Liver (tissue), 9 donors: ENCODE results near the gene INTS6. TPM values are rescaled to one million over a fixed set of nuclear protein-coding genes. Genes with fewer than 3 reads are reported as not detected.

ENCODE experiments used
- DNase-seq: peaks from one replicate; pipeline ENCODE4 v3.0.0-alpha.2; 2017; ENCODE audit warnings: low spot score
- H3K27ac ChIP-seq, 2 donors: one replicate each; pipeline ENCODE4 v1.7.0; 2013; ENCODE audit warnings: inconsistent platforms in 2 of 2, low read length in 2 of 2, control low read depth in 1 of 2, low read depth in 1 of 2, mild to moderate bottlenecking in 1 of 2
- H3K27me3 ChIP-seq, 4 donors: one replicate each; pipeline versions ENCODE4 v1.6.1 to v1.7.0; 2013; ENCODE audit warnings: low read length in 3 of 4, inconsistent platforms in 1 of 4, mild to moderate bottlenecking in 1 of 4, moderate library complexity in 1 of 4; ENCODE audit not compliant: control insufficient read depth in 4 of 4, insufficient read depth in 4 of 4
- H3K36me3 ChIP-seq, 4 donors: one replicate each; pipeline versions ENCODE4 v1.6.1 to v1.7.0; 2013; ENCODE audit warnings: low read length in 3 of 4, mild to moderate bottlenecking in 3 of 4, low read depth in 1 of 4, moderate library complexity in 1 of 4; ENCODE audit not compliant: control insufficient read depth in 4 of 4, insufficient read depth in 3 of 4
- H3K4me1 ChIP-seq, 4 donors: one replicate each; pipeline versions ENCODE4 v1.6.1 to v1.7.0; 2013; ENCODE audit warnings: low read length in 3 of 4, mild to moderate bottlenecking in 3 of 4, moderate library complexity in 1 of 4; ENCODE audit not compliant: control insufficient read depth in 4 of 4, insufficient read depth in 4 of 4
- H3K4me3 ChIP-seq, 3 donors: one replicate each; pipeline versions ENCODE4 v1.6.1 to v1.7.0; 2013; ENCODE audit warnings: low read length in 3 of 3, control low read depth in 1 of 3, low read depth in 1 of 3, mild to moderate bottlenecking in 1 of 3
- H3K9ac ChIP-seq, 2 donors: one replicate each; pipeline ENCODE4 v1.7.0; 2013; ENCODE audit warnings: low read length in 2 of 2, mild to moderate bottlenecking in 2 of 2, moderate library complexity in 2 of 2, control low read depth in 1 of 2, low read depth in 1 of 2
- H3K9me3 ChIP-seq, 4 donors: one replicate each; pipeline versions ENCODE4 v1.6.1 to v1.7.0; 2013; ENCODE audit warnings: low read length in 3 of 4; ENCODE audit not compliant: control insufficient read depth in 4 of 4
- EGR1 ChIP-seq, 2 donors: IDR thresholded peaks; 2 replicates each; pipeline ENCODE4 v1.6.1; 2016 to 2018; ENCODE audit warnings: antibody characterized with exemption in 2 of 2, low read depth in 2 of 2
- FOXA1 ChIP-seq: IDR thresholded peaks from 2 replicates; pipeline ENCODE4 v1.6.1; 2016; ENCODE audit warnings: antibody characterized with exemption
- FOXA2 ChIP-seq: IDR thresholded peaks from 2 replicates; pipeline ENCODE4 v1.6.1; 2016; ENCODE audit warnings: antibody characterized with exemption
- GABPA ChIP-seq, 2 donors: IDR thresholded peaks in 1 of 2; conservative IDR thresholded peaks in 1 of 2; 2 replicates each; pipeline ENCODE4 v1.6.1; 2016; ENCODE audit warnings: antibody characterized with exemption in 2 of 2, mild to moderate bottlenecking in 1 of 2, moderate library complexity in 1 of 2
- HNF4A ChIP-seq, 2 donors: conservative IDR thresholded peaks; 2 replicates each; pipeline ENCODE4 v1.6.1; 2016; ENCODE audit warnings: antibody characterized with exemption in 2 of 2, mild to moderate bottlenecking in 2 of 2
- HNF4G ChIP-seq: IDR thresholded peaks from 2 replicates; pipeline ENCODE4 v1.6.1; 2016; ENCODE audit warnings: antibody characterized with exemption
- JUND ChIP-seq, 2 donors: IDR thresholded peaks; 2 replicates each; pipeline ENCODE4 v1.6.1; 2016; ENCODE audit warnings: antibody characterized with exemption in 2 of 2
- NR2F2 ChIP-seq: IDR thresholded peaks from 2 replicates; pipeline ENCODE4 v1.6.1; 2016; ENCODE audit warnings: antibody characterized with exemption
- RAD21 ChIP-seq, 2 donors: IDR thresholded peaks; 2 replicates each; pipeline ENCODE4 v1.6.1; 2016; ENCODE audit warnings: antibody characterized with exemption in 2 of 2, mild to moderate bottlenecking in 2 of 2
- RXRA ChIP-seq, 2 donors: IDR thresholded peaks; 2 replicates each; pipeline ENCODE4 v1.6.1; 2017 to 2018; ENCODE audit warnings: antibody characterized with exemption in 2 of 2, mild to moderate bottlenecking in 1 of 2
- SP1 ChIP-seq: IDR thresholded peaks from 2 replicates; pipeline ENCODE4 v1.6.1; 2018; ENCODE audit warnings: antibody characterized with exemption, mild to moderate bottlenecking
- TAF1 ChIP-seq: conservative IDR thresholded peaks from 2 replicates; pipeline ENCODE4 v1.6.1; 2016; ENCODE audit warnings: antibody characterized with exemption, mild to moderate bottlenecking
- WGBS: extraction: QIAGEN DNeasy Blood & Tissue Kit; methylation state at CpG from one replicate; pipeline ENCODE4 v1.1.7; 2013; 5-methylcytosine and 5-hydroxymethylcytosine counted together
- polyA plus RNA-seq, 2 donors: library from polyadenylated mRNA; stranded (reverse) in 1 of 2; unstranded in 1 of 2; fragments of 200-250 nt in 1 of 2; fragments of >200 nt in 1 of 2; fragmentation: Nextera tagmentation in 1 of 2; extraction: Ambion mirVana in 1 of 2; gene quantifications; one replicate each; pipeline versions ENCODE4 v1.2.1 to v1.2.3, GENCODE V29; 2013 to 2015
- total RNA-seq, 2 donors: library from RNA; depleted of rRNA; stranded (reverse); fragments of >200 nt; gene quantifications; one replicate each; pipeline ENCODE4 v1.2.3, GENCODE V29; 2014
- TF ChIP-seq, protein P1 (sequence below): IDR thresholded peaks from 2 replicates; pipeline ENCODE4 v1.6.1; 2016; ENCODE audit warnings: antibody characterized with exemption
- TF ChIP-seq, protein P2 (sequence below): IDR thresholded peaks from 2 replicates; pipeline ENCODE4 v1.6.1; 2016; ENCODE audit warnings: antibody characterized with exemption
- TF ChIP-seq, protein P3 (sequence below): IDR thresholded peaks from 2 replicates; pipeline ENCODE4 v1.6.1; 2016; ENCODE audit warnings: antibody characterized with exemption
- TF ChIP-seq, protein P4 (sequence below): fragments of 150-350 bp; IDR thresholded peaks from 2 replicates; pipeline ENCODE4 v1.5.1; 2017; ENCODE audit warnings: improper control_type of control experiment, low read depth, low read length; ENCODE audit not compliant: missing input control
- TF ChIP-seq, protein P5 (sequence below): IDR thresholded peaks from 2 replicates; pipeline ENCODE4 v1.6.1; 2016; ENCODE audit warnings: antibody characterized with exemption, mild to moderate bottlenecking
- donor health status: healthy.
- donor health status: healthy.
- donor health status: healthy.
- donor health status: healthy.
- donor health status: healthy.

Gene INTS6
- total and polyA plus RNA-seq, 4 donors: 11.4 to 61.4 (median 18.8) TPM

DNA sequence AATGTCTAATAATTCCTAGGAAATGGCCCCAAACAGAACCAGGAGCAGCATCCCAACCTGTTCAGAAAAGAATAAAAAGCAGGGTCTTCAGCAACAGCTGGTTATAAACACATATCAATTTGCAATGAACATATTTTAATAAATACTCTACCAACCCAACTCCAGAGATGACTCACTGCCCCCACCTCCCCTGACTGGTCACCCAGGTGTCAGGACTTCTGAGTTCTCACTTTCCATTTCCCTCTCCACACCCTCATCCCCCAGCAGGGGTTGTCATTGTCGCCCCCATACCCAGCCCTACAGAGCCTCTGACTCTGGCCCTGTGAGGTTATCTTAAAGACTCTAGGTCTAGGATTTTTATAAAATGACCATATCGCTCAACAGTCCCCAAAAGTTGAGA, 106.4 kb downstream of the INTS6 start (continued):
- TF ChIP-seq, protein P1, sequence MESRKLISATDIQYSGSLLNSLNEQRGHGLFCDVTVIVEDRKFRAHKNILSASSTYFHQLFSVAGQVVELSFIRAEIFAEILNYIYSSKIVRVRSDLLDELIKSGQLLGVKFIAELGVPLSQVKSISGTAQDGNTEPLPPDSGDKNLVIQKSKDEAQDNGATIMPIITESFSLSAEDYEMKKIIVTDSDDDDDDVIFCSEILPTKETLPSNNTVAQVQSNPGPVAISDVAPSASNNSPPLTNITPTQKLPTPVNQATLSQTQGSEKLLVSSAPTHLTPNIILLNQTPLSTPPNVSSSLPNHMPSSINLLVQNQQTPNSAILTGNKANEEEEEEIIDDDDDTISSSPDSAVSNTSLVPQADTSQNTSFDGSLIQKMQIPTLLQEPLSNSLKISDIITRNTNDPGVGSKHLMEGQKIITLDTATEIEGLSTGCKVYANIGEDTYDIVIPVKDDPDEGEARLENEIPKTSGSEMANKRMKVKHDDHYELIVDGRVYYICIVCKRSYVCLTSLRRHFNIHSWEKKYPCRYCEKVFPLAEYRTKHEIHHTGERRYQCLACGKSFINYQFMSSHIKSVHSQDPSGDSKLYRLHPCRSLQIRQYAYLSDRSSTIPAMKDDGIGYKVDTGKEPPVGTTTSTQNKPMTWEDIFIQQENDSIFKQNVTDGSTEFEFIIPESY: no peak
- no peak for TF ChIP-seq HNF4G
- TF ChIP-seq TAF1: no peak

DNA sequence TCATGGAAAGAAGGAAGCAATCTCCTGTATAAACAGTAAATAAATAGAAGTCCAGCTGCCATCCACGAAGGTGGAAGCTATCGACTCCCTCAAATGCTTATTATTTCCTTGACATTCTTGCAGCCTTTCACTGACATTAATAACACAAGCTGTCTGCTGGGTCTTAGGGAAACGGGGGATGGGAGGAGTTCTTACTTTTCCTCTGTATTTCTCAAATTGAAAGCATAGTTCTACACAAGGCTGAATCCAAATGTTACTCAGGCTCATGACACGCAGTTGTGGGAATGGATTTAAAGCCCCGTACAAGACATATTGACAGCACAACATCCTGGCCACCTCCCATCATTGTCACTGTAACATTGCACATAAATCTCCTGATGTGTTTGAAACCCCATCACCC, 109.4 kb downstream of the INTS6 start:
- Histone ChIP-seq H3K4me3 (no peak overlapping the region), H3K27ac (no peak overlapping the region), H3K4me1 (no peaks in the 10 kb centered on the region), H3K27me3 (no peaks in the 10 kb centered on the region), H3K9ac (no peak overlapping the region), H3K9me3 (no peaks in the 10 kb centered on the region), H3K36me3 (no peaks in the 10 kb centered on the region)
- 79% methylated on average over 5 of the region's 5 CpGs for WGBS
- TF ChIP-seq JUND (IDR thresholded peaks at IDR 0.05) (no peak), NR2F2 (no peak), SP1 (no peak), RXRA (IDR thresholded peaks at IDR 0.05) (no peak), HNF4A (conservative IDR thresholded peaks at IDR 0.05) (no peak), GABPA (IDR thresholded peaks at IDR 0.05 in 1 of 2, conservative IDR thresholded peaks at IDR 0.05 in 1 of 2) (no peak), FOXA1 (no peak), TAF1 (no peak), EGR1 (IDR thresholded peaks at IDR 0.05; ENCODE audit: low read depth in 2 of 2) (no peak), RAD21 (IDR thresholded peaks at IDR 0.05) (no peak), HNF4G (no peak), FOXA2 (no peak)
- TF ChIP-seq, protein P2, sequence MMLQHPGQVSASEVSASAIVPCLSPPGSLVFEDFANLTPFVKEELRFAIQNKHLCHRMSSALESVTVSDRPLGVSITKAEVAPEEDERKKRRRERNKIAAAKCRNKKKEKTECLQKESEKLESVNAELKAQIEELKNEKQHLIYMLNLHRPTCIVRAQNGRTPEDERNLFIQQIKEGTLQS: no peak
- TF ChIP-seq, protein P3, sequence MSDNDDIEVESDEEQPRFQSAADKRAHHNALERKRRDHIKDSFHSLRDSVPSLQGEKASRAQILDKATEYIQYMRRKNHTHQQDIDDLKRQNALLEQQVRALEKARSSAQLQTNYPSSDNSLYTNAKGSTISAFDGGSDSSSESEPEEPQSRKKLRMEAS: no peak
- TF ChIP-seq, protein P4, sequence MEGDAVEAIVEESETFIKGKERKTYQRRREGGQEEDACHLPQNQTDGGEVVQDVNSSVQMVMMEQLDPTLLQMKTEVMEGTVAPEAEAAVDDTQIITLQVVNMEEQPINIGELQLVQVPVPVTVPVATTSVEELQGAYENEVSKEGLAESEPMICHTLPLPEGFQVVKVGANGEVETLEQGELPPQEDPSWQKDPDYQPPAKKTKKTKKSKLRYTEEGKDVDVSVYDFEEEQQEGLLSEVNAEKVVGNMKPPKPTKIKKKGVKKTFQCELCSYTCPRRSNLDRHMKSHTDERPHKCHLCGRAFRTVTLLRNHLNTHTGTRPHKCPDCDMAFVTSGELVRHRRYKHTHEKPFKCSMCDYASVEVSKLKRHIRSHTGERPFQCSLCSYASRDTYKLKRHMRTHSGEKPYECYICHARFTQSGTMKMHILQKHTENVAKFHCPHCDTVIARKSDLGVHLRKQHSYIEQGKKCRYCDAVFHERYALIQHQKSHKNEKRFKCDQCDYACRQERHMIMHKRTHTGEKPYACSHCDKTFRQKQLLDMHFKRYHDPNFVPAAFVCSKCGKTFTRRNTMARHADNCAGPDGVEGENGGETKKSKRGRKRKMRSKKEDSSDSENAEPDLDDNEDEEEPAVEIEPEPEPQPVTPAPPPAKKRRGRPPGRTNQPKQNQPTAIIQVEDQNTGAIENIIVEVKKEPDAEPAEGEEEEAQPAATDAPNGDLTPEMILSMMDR: no peak
- TF ChIP-seq, protein P1: no peak
- TF ChIP-seq, protein P5, sequence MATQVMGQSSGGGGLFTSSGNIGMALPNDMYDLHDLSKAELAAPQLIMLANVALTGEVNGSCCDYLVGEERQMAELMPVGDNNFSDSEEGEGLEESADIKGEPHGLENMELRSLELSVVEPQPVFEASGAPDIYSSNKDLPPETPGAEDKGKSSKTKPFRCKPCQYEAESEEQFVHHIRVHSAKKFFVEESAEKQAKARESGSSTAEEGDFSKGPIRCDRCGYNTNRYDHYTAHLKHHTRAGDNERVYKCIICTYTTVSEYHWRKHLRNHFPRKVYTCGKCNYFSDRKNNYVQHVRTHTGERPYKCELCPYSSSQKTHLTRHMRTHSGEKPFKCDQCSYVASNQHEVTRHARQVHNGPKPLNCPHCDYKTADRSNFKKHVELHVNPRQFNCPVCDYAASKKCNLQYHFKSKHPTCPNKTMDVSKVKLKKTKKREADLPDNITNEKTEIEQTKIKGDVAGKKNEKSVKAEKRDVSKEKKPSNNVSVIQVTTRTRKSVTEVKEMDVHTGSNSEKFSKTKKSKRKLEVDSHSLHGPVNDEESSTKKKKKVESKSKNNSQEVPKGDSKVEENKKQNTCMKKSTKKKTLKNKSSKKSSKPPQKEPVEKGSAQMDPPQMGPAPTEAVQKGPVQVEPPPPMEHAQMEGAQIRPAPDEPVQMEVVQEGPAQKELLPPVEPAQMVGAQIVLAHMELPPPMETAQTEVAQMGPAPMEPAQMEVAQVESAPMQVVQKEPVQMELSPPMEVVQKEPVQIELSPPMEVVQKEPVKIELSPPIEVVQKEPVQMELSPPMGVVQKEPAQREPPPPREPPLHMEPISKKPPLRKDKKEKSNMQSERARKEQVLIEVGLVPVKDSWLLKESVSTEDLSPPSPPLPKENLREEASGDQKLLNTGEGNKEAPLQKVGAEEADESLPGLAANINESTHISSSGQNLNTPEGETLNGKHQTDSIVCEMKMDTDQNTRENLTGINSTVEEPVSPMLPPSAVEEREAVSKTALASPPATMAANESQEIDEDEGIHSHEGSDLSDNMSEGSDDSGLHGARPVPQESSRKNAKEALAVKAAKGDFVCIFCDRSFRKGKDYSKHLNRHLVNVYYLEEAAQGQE: no peak
- DNase-seq: no peak
